Activated CD4-positive, alpha-beta memory T cell treated with anti-CD3 and anti-CD28 coated beads, Interleukin-2, amount 10 ng/mL, durations not matched to agents 7 days and 5 days (primary cell): ENCODE measurements around the gene TRIM39. TPM values are rescaled to one million over a fixed set of nuclear protein-coding genes. Genes with fewer than 3 reads are reported as not detected.
"Not testable (repeated sequence)": the region's sequence is repeated elsewhere in the genome, so short reads cannot be mapped to it uniquely, and the experiment has no call there.

Source experiments
- CTCF ChIA-PET: fragments of 350-600 bp; sonication (Branson Sonifier 250); formaldehyde crosslinking; loops from one replicate; lab custom pipeline; 2021; ENCODE audit warnings: antibody characterized with exemption, inconsistent platforms; lab: Charles Lee
- POLR2A ChIA-PET: fragments of 350-600 bp; sonication (Branson Sonifier 250); formaldehyde crosslinking; loops from one replicate; lab custom pipeline; 2021; ENCODE audit warnings: antibody characterized with exemption; lab: Charles Lee
- DNase-seq: peaks from one replicate; pipeline ENCODE4 v3.0.0-alpha.2; 2020
- H3K27ac Mint-ChIP-seq: one replicate; pipeline ENCODE4 v1.8.0; 2021; ENCODE audit warnings: mild to moderate bottlenecking, mixed read lengths
- H3K27me3 Mint-ChIP-seq: one replicate; pipeline ENCODE4 v1.8.0; 2021; ENCODE audit warnings: mixed read lengths
- H3K36me3 Mint-ChIP-seq: one replicate; pipeline ENCODE4 v1.8.0; 2021; ENCODE audit warnings: low read depth, mixed read lengths
- H3K4me1 Mint-ChIP-seq: one replicate; pipeline ENCODE4 v1.8.0; 2021; ENCODE audit warnings: mixed read lengths
- H3K4me3 Mint-ChIP-seq: one replicate; pipeline ENCODE4 v1.8.0; 2021; ENCODE audit warnings: mild to moderate bottlenecking, mixed read lengths
- H3K9me3 Mint-ChIP-seq: one replicate; pipeline ENCODE4 v1.8.0; 2021; ENCODE audit warnings: mixed read lengths
- total RNA-seq, 2 experiments: library from RNA; stranded (reverse); gene quantifications; one replicate each; pipeline ENCODE4 v1.2.3, GENCODE V29; 2021

Gene TRIM39
- total RNA-seq, 2 experiments from 2014 or later: 15.1 to 15.6 TPM

- no peak for DNase-seq
- Mint-ChIP-seq H3K9me3 (no peaks in the 10 kb centered on the region), H3K4me1 (peaks cover 23% of the 10 kb centered on the region), H3K36me3 (peaks cover 3% of the 10 kb centered on the region), H3K4me3 (no peak overlapping the region), H3K27ac (no peak overlapping the region), H3K27me3 (peaks cover 70% of the 10 kb centered on the region)
- POLR2A ChIA-PET: interaction anchor here (1.0 kb wide), 1 partner anchor 27 kb away, joined by 3 read pairs; no protein-coding TSS in a partner anchor
- CTCF ChIA-PET: no interaction called here
These were observed 25.8 kb downstream of the TRIM39 start for GRCh38 chr6:30352550-30352949.

- ChIA-PET POLR2A (no interaction called here), CTCF (interaction anchor here (1.5 to 2.1 kb wide), 2 partner anchors 42 to 136 kb away, joined by 4 to 8 read pairs; no protein-coding TSS in a partner anchor)
- Mint-ChIP-seq H3K36me3 (no peaks in the 10 kb centered on the region), H3K27ac (no peak overlapping the region), H3K9me3 (no peaks in the 10 kb centered on the region), H3K4me1 (peaks cover 16% of the 10 kb centered on the region), H3K27me3 (peaks cover 77% of the 10 kb centered on the region), H3K4me3 (no peak overlapping the region)
- DNase-seq: no peak
These were observed 28.6 kb downstream of the TRIM39 start for GRCh38 chr6:30355281-30355680.

- Mint-ChIP-seq H3K4me3 (no peak overlapping the region), H3K36me3 (no peaks in the 10 kb centered on the region), H3K27ac (no peak overlapping the region), H3K27me3 (peaks cover 80% of the 10 kb centered on the region), H3K9me3 (no peaks in the 10 kb centered on the region), H3K4me1 (peaks cover 6% of the 10 kb centered on the region)
- no peak for DNase-seq
- POLR2A ChIA-PET: no interaction called here
- CTCF ChIA-PET: interaction anchor here (0.9 to 2.1 kb wide), 3 partner anchors 12 to 94 kb away, joined by 3 to 8 read pairs (median 3); no protein-coding TSS in a partner anchor
These were observed 29.8 kb downstream of the TRIM39 start for GRCh38 chr6:30356536-30356935.

- peaks cover 6% of the 10 kb centered on the region for H3K4me1 Mint-ChIP-seq
- ChIA-PET POLR2A (no interaction called here), CTCF (interaction anchor here (0.6 to 1.9 kb wide), 11 partner anchors 14 to 175 kb away, joined by 3 to 9 read pairs (median 3); no protein-coding TSS in a partner anchor)
- H3K9me3 Mint-ChIP-seq: no peaks in the 10 kb centered on the region
- peaks cover 78% of the 10 kb centered on the region for H3K27me3 Mint-ChIP-seq
- H3K36me3 Mint-ChIP-seq: no peaks in the 10 kb centered on the region
- DNase-seq: peak; percentile 54
- H3K4me3 Mint-ChIP-seq: peak overlapping the region; percentile 67
- H3K27ac Mint-ChIP-seq: no peak overlapping the region
These were observed 31.2 kb downstream of the TRIM39 start for GRCh38 chr6:30357678-30358540.

- Mint-ChIP-seq H3K36me3 (no peaks in the 10 kb centered on the region), H3K27ac (no peak overlapping the region), H3K27me3 (peaks cover 79% of the 10 kb centered on the region), H3K4me3 (no peak overlapping the region), H3K9me3 (no peaks in the 10 kb centered on the region), H3K4me1 (peaks cover 6% of the 10 kb centered on the region)
- no peak for DNase-seq
- ChIA-PET POLR2A (no interaction called here), CTCF (interaction anchor here (0.9 to 1.9 kb wide), 9 partner anchors 12 to 256 kb away, joined by 3 to 10 read pairs (median 4); no protein-coding TSS in a partner anchor)
These were observed 32.5 kb downstream of the TRIM39 start for GRCh38 chr6:30359276-30359675.

GRCh38 chr6:30360139-30360538, 33.4 kb downstream of the TRIM39 start:
- ChIA-PET CTCF (interaction anchor here (0.9 to 1.0 kb wide), 2 partner anchors 141 to 255 kb away, joined by 3 to 10 read pairs; no protein-coding TSS in a partner anchor), POLR2A (no interaction called here)
- Mint-ChIP-seq H3K4me3 (no peak overlapping the region), H3K4me1 (peaks cover 6% of the 10 kb centered on the region), H3K27ac (no peak overlapping the region), H3K36me3 (no peaks in the 10 kb centered on the region), H3K27me3 (peaks cover 77% of the 10 kb centered on the region), H3K9me3 (no peaks in the 10 kb centered on the region)
- no peak for DNase-seq

GRCh38 chr6:30361661-30362060, 34.9 kb downstream of the TRIM39 start:
- Mint-ChIP-seq H3K36me3 (no peaks in the 10 kb centered on the region), H3K9me3 (no peaks in the 10 kb centered on the region), H3K27ac (no peak overlapping the region), H3K4me1 (peaks cover 6% of the 10 kb centered on the region), H3K27me3 (peaks cover 85% of the 10 kb centered on the region), H3K4me3 (no peak overlapping the region)
- CTCF ChIA-PET: no interaction called here
- no peak for DNase-seq
- POLR2A ChIA-PET: no interaction called here

- no peaks in the 10 kb centered on the region for H3K4me1 Mint-ChIP-seq
- peaks cover 77% of the 10 kb centered on the region for H3K27me3 Mint-ChIP-seq
- no peak overlapping the region for H3K4me3 Mint-ChIP-seq
- ChIA-PET CTCF (no interaction called here), POLR2A (no interaction called here)
- H3K9me3 Mint-ChIP-seq: no peaks in the 10 kb centered on the region
- no peak overlapping the region for H3K27ac Mint-ChIP-seq
- no peaks in the 10 kb centered on the region for H3K36me3 Mint-ChIP-seq
- no peak for DNase-seq
These were observed 36.7 kb downstream of the TRIM39 start for GRCh38 chr6:30363459-30363858.

- Mint-ChIP-seq H3K27ac (no peak overlapping the region), H3K27me3 (peaks cover 82% of the 10 kb centered on the region), H3K9me3 (no peaks in the 10 kb centered on the region), H3K4me1 (no peaks in the 10 kb centered on the region), H3K4me3 (no peak overlapping the region), H3K36me3 (no peaks in the 10 kb centered on the region)
- CTCF ChIA-PET: no interaction called here
- POLR2A ChIA-PET: no interaction called here
- DNase-seq: no peak
These were observed 37.9 kb downstream of the TRIM39 start for GRCh38 chr6:30364591-30364990.

- DNase-seq, CTCF ChIA-PET, H3K27ac Mint-ChIP-seq, H3K4me1 Mint-ChIP-seq, H3K4me3 Mint-ChIP-seq, H3K9me3 Mint-ChIP-seq, POLR2A ChIA-PET, H3K36me3 Mint-ChIP-seq: not testable (repeated sequence)
- peaks cover 53% of the 10 kb centered on the region for H3K27me3 Mint-ChIP-seq
These were observed 42.6 kb downstream of the TRIM39 start for GRCh38 chr6:30369280-30369679.

GRCh38 chr6:30378290-30378937, 51.7 kb downstream of the TRIM39 start:
- H3K4me3 Mint-ChIP-seq: no peak overlapping the region
- POLR2A ChIA-PET: no interaction called here
- no peak for DNase-seq
- no peaks in the 10 kb centered on the region for H3K36me3 Mint-ChIP-seq
- no peaks in the 10 kb centered on the region for H3K9me3 Mint-ChIP-seq
- CTCF ChIA-PET: no interaction called here
- H3K4me1 Mint-ChIP-seq: no peaks in the 10 kb centered on the region
- H3K27ac Mint-ChIP-seq: no peak overlapping the region
- H3K27me3 Mint-ChIP-seq: peaks cover 65% of the 10 kb centered on the region

GRCh38 chr6:30380464-30380863, 53.7 kb downstream of the TRIM39 start:
- ChIA-PET CTCF (no interaction called here), POLR2A (no interaction called here)
- peaks cover 70% of the 10 kb centered on the region for H3K27me3 Mint-ChIP-seq
- no peak overlapping the region for H3K27ac Mint-ChIP-seq
- H3K4me3 Mint-ChIP-seq: no peak overlapping the region
- no peaks in the 10 kb centered on the region for H3K4me1 Mint-ChIP-seq
- no peaks in the 10 kb centered on the region for H3K36me3 Mint-ChIP-seq
- H3K9me3 Mint-ChIP-seq: no peaks in the 10 kb centered on the region
- no peak for DNase-seq

GRCh38 chr6:30386166-30386565, 59.4 kb downstream of the TRIM39 start:
- no peak for DNase-seq
- no peak overlapping the region for H3K27ac Mint-ChIP-seq

More at GRCh38 chr6:30386166-30386565, 59.4 kb downstream of the TRIM39 start:
- Mint-ChIP-seq H3K4me3 (no peak overlapping the region), H3K4me1 (no peaks in the 10 kb centered on the region), H3K27me3 (peaks cover 84% of the 10 kb centered on the region), H3K36me3 (no peaks in the 10 kb centered on the region), H3K9me3 (no peaks in the 10 kb centered on the region)
- POLR2A ChIA-PET: no interaction called here
- CTCF ChIA-PET: no interaction called here
